CD4-positive, alpha-beta T cell treated with Interleukin-15 for 4 hours (primary cell): ENCODE data around the gene TNFSF11.

Experiments
- DNase-seq: peaks from one replicate; pipeline ENCODE4 v3.0.0-alpha.2; 2020; ENCODE audit warnings: low spot score

Gene TNFSF11

DNA sequence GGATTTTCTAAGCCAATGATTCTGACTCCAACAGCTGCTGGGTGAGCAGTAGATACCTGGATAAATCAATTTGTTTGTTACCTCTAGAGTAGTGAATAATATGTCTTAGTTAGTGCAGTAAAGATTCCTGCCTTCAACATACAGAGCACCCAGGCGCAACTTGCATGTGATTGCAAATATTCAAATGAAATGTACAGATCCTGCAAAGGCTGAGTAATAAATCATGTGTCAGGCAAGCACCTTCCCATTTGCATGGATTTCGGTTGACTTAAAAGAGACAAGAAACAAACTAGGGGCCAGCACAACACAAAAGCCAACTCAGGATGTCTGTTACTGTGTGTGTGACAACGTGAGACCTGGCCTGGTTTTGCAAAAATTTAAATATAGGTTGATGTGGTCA is 79.7 kb downstream of the TNFSF11 start:
- DNase-seq, result no peak

DNA sequence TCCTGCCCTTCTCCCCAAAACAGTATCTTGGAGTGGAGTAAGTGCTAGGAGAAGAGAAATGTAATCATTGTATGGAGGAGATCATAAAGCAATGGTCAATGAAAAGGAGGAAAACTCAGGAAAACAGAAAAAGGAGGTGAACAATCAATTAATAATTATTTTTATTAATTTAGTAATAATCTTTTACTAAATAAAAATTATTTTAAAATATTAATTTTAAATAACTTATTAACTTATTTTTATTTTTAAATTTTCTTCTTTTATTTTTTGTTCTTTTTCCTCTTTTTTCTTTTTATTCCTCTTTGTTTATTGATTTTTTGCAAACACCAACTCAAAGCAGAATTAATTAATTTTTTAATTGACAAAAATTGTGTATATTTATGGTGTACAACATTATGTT is 80.3 kb downstream of the TNFSF11 start:
- no peak for DNase-seq

DNA sequence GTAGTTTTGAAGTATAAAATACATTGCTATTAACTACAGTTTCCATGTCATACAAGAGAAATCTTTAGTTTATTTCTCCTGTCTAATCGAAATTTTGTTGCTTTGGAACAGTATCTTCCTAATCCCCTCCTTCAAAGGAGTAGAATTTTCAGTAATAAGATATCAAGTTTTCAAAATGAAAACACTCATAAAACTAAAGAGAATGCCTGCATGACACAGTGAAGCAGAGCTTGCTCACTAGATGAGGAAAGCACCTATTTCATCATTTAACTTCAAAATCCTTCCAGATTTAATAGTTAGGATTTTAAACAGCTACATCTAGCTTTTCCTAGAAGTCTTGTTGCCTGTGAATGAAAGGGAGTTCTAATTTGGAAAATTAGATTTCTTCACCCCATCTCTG is 80.8 kb downstream of the TNFSF11 start:
- DNase-seq, result no peak

DNA sequence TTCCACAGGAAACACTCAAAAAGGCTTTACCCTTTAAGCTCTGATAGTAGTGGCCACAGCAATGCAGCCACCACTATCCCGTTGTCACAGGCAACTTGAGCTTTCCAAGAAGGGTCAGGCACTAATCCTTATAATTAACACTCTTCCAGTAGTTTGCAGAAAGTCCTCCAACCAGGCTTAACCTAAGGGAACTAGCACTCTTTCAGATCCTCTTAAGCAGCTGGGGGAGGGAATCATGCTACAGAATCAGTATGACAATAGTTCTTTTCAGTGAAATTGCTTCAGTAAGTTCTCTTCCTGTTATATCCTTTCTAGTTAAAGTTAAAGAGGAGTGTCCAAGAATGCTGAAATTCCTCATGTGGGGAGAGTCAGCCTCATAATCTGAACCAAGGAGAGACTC is 82.2 kb downstream of the TNFSF11 start:
- DNase-seq, result no peak

DNA sequence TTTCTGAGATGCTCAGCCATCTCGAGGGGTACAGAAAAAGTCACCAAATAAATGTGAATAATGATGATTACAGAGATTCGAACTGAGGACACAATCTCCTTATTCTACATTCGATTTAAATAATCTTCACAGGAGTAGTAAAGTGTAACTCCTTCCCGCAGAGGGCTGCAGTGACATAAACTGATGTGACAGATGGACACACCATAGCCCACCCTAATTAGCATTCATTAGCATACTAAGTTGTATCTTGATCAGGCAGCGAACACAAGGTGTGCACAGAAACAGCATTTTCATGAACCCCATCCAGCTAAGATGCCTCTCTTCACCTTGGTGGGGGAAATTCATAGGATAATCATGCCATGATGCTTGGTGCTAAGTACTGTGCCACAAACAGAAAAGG is 83.0 kb downstream of the TNFSF11 start:
- no peak for DNase-seq
